ENCODE data around the gene TSC22D2. TPM values are rescaled to one million over a fixed set of nuclear protein-coding genes. Genes with fewer than 3 reads are reported as not detected.

TSC22D2 gene
- total RNA-seq, 2 experiments from 2014 or later, result 12.3 to 16.7 TPM

DNA sequence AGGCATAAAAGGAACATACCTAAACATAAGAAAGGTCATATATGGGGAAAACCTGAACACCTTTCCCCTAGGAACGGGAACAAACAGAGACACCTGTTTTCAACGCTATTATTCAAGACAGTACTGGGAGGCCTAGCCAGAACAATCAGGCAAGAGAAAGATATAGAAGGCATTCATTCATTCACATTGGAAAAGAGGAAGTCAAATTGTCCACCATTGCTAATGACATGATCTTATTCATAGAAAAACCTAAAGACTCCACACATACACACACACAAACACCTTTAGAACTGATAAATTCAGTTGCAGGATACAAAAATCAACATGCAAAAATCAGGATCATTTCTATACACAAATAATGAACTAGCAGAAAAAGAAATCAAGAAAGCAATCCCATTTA, 101.7 kb downstream of the TSC22D2 start:
- H3K27ac Mint-ChIP-seq, result no peak overlapping the region
- H3K4me1 Mint-ChIP-seq (ENCODE audit: low read depth), result peaks cover 10% of the 10 kb centered on the region
- DNase-seq (no peak), ATAC-seq (no peak)
- H3K4me3 Mint-ChIP-seq, result no peak overlapping the region
- intact Hi-C loops (cut with micrococcal nuclease), result no loop called here
- TF ChIP-seq, protein P1, sequence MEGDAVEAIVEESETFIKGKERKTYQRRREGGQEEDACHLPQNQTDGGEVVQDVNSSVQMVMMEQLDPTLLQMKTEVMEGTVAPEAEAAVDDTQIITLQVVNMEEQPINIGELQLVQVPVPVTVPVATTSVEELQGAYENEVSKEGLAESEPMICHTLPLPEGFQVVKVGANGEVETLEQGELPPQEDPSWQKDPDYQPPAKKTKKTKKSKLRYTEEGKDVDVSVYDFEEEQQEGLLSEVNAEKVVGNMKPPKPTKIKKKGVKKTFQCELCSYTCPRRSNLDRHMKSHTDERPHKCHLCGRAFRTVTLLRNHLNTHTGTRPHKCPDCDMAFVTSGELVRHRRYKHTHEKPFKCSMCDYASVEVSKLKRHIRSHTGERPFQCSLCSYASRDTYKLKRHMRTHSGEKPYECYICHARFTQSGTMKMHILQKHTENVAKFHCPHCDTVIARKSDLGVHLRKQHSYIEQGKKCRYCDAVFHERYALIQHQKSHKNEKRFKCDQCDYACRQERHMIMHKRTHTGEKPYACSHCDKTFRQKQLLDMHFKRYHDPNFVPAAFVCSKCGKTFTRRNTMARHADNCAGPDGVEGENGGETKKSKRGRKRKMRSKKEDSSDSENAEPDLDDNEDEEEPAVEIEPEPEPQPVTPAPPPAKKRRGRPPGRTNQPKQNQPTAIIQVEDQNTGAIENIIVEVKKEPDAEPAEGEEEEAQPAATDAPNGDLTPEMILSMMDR (IDR thresholded peaks at IDR 0.05), result no peak
- peaks cover 23% of the 10 kb centered on the region for H3K27me3 Mint-ChIP-seq
- no peaks in the 10 kb centered on the region for H3K36me3 Mint-ChIP-seq (ENCODE audit: low read depth)
- H3K9me3 Mint-ChIP-seq, result peaks cover 2% of the 10 kb centered on the region
- ChIA-PET POLR2A (no interaction called here), CTCF (interaction anchor here (1.6 kb wide), 1 partner anchor 28 kb away, joined by 3 read pairs; no protein-coding TSS in a partner anchor)

DNA sequence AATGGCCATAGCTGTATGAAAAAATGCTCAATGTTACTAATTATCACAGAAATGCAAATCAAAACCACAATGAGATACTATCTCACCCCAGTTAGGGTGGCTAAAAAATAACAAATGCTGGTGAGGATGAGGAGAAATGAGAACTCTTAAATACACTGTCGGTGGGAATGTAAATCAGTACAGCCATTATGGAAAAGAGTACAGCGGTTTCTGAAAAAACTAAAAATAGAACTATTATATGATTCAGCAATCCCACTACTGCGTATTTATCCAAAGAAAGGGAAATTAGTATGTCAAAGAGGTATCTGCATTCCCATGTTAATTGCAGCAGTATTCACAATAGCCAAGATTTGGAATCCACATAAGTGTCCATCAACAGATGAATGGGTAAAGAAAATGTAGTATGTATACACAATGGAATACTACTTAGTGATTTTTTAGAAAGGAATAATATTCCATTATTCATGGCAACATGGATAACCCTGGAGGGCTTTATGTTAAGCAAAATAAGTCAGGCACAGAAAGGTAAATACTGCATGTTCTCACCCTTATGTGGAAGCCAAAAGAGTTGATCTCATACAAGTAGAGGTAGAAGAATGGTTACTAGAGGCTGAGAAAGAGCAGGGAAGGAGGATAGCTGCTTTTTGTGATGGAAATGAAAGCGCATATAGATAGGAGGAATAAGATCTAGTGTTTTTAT, 103.2 kb downstream of the TSC22D2 start:
- Mint-ChIP-seq H3K27ac (no peak overlapping the region), H3K27me3 (peaks cover 19% of the 10 kb centered on the region), H3K9me3 (peaks cover 2% of the 10 kb centered on the region), H3K4me1 (ENCODE audit: low read depth) (peaks cover 10% of the 10 kb centered on the region), H3K36me3 (ENCODE audit: low read depth) (no peaks in the 10 kb centered on the region), H3K4me3 (no peak overlapping the region)
- TF ChIP-seq, protein P1 (IDR thresholded peaks at IDR 0.05), result no peak
- DNase-seq, result no peak
- POLR2A ChIA-PET, result interaction anchor here (0.6 kb wide), 2 partner anchors 32 to 324 kb away, joined by 3 read pairs; no protein-coding TSS in a partner anchor
- intact Hi-C loops (cut with micrococcal nuclease), result no loop called here
- CTCF ChIA-PET, result interaction anchor here (1.1 to 1.6 kb wide), 2 partner anchors 17 to 26 kb away, joined by 3 read pairs; no protein-coding TSS in a partner anchor
- ATAC-seq, result no peak

DNA sequence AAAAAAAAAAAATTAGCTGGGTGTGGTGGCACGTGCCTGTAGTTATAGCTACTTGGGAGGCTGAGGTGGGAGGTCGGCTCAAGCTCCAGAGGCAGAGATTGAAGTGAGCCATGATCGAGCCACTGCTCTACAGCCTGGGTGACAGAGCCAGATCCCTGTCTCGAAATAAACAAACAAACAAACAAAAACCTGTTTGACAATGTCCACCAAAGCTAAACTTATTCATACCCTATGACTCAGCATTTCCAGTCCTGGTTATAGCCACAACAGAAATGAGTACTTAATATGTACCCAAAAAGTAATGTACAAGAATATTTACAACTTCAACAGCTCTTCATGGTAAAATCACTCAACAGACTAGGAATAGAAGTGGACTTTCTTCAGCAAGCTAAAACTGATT, 107.1 kb downstream of the TSC22D2 start:
- DNase-seq (no peak), ATAC-seq (no peak)
- Mint-ChIP-seq H3K36me3 (ENCODE audit: low read depth) (no peaks in the 10 kb centered on the region), H3K9me3 (no peaks in the 10 kb centered on the region), H3K4me3 (no peak overlapping the region), H3K27ac (no peak overlapping the region), H3K4me1 (ENCODE audit: low read depth) (no peaks in the 10 kb centered on the region), H3K27me3 (peaks cover 4% of the 10 kb centered on the region)
- intact Hi-C loops (cut with micrococcal nuclease), result no loop called here
- TF ChIP-seq, protein P1 (IDR thresholded peaks at IDR 0.05), result no peak
- CTCF ChIA-PET, result interaction anchor here (0.6 to 1.5 kb wide), 2 partner anchors 19 to 203 kb away, joined by 3 to 6 read pairs; no protein-coding TSS in a partner anchor
- POLR2A ChIA-PET, result interaction anchor here (0.9 kb wide), 1 partner anchor 9 kb away, joined by 3 read pairs; no protein-coding TSS in a partner anchor

Other genes starting within 250 kb of the TSC22D2 start
- gene SERP1, start 138.2 kb downstream of the TSC22D2 start, total RNA-seq, result 100 to 1,000 TPM; 115 TPM
- gene EIF2A, start 138.5 kb downstream of the TSC22D2 start, total RNA-seq, result 100 to 1,000 TPM; 130 to 136 TPM
- 10 to 100 TPM; 77.6 to 89.8 TPM for gene SELENOT, start 195.0 kb downstream of the TSC22D2 start, total RNA-seq